ENCODE measurements around the gene LAMB1. TPM values are rescaled to one million over a fixed set of nuclear protein-coding genes. Genes with fewer than 3 reads are reported as not detected.

The LAMB1 gene
- total RNA-seq, 2 experiments from 2014 or later, result not detected

- Mint-ChIP-seq H3K9me3 (no peaks in the 10 kb centered on the region), H3K27ac (no peak overlapping the region), H3K4me3 (no peak overlapping the region), H3K27me3 (peaks cover 66% of the 10 kb centered on the region), H3K4me1 (ENCODE audit: low read depth) (no peaks in the 10 kb centered on the region), H3K36me3 (ENCODE audit: low read depth) (no peaks in the 10 kb centered on the region)
- no peak overlapping the region for H3K4me3 ChIP-seq (ENCODE audit: low read length)
- H3K27ac ChIP-seq (ENCODE audit: low read depth in 1 of 2, low read length in 2 of 2), result no peak overlapping the region
- ATAC-seq (ENCODE audit: poor library complexity) (no peak), DNase-seq (no peak)
- no peak for TF ChIP-seq CTCF (IDR thresholded peaks at IDR 0.05)
- peaks cover 2% of the 10 kb centered on the region for H3K4me1 ChIP-seq (ENCODE audit: insufficient read depth, low read length)
- ChIA-PET POLR2A (no interaction called here), CTCF (no interaction called here)
- intact Hi-C loops (cut with DNase I, micrococcal nuclease), result no loop called here
- H3K36me3 ChIP-seq (ENCODE audit: insufficient read depth, low read length), result no peaks in the 10 kb centered on the region
- no peaks in the 10 kb centered on the region for H3K9me3 ChIP-seq (ENCODE audit: control insufficient read depth in 1 of 2, insufficient read depth in 1 of 2, low read length in 2 of 2)
- peaks cover 13 to 17% of the 10 kb centered on the region in 2 experiments for H3K27me3 ChIP-seq (ENCODE audit: control insufficient read depth in 1 of 2, insufficient read depth in 2 of 2, low read length in 2 of 2)
Observed at GRCh38 chr7:107996072-107996882, 6.7 kb downstream of the LAMB1 start.

- ATAC-seq (ENCODE audit: poor library complexity) (no peak), DNase-seq (no peak)
- H3K4me3 ChIP-seq (ENCODE audit: low read length), result no peak overlapping the region
- Mint-ChIP-seq H3K9me3 (no peaks in the 10 kb centered on the region), H3K4me3 (no peak overlapping the region), H3K4me1 (ENCODE audit: low read depth) (no peaks in the 10 kb centered on the region), H3K27ac (no peak overlapping the region), H3K27me3 (peaks cover 60% of the 10 kb centered on the region), H3K36me3 (ENCODE audit: low read depth) (no peaks in the 10 kb centered on the region)
- H3K27ac ChIP-seq (ENCODE audit: low read depth in 1 of 2, low read length in 2 of 2), result no peak overlapping the region
- POLR2A ChIA-PET, result no interaction called here
- H3K36me3 ChIP-seq (ENCODE audit: insufficient read depth, low read length), result no peaks in the 10 kb centered on the region
- intact Hi-C loops (cut with DNase I, micrococcal nuclease), result no loop called here
- CTCF ChIA-PET, result no interaction called here
- no peaks in the 10 kb centered on the region for H3K9me3 ChIP-seq (ENCODE audit: control insufficient read depth in 1 of 2, insufficient read depth in 1 of 2, low read length in 2 of 2)
- peaks cover 9% of the 10 kb centered on the region in 2 experiments for H3K27me3 ChIP-seq (ENCODE audit: control insufficient read depth in 1 of 2, insufficient read depth in 2 of 2, low read length in 2 of 2)
- H3K4me1 ChIP-seq (ENCODE audit: insufficient read depth, low read length), result no peaks in the 10 kb centered on the region
- TF ChIP-seq CTCF (IDR thresholded peaks at IDR 0.05), result no peak
Observed at GRCh38 chr7:107995184-107996071, 7.5 kb downstream of the LAMB1 start.

GRCh38 chr7:107994421-107995030 lies 8.4 kb downstream of the LAMB1 start:
- ATAC-seq (ENCODE audit: poor library complexity), result no peak
- no peaks in the 10 kb centered on the region for H3K9me3 ChIP-seq (ENCODE audit: control insufficient read depth in 1 of 2, insufficient read depth in 1 of 2, low read length in 2 of 2)
- peaks cover 64% of the 10 kb centered on the region for H3K27me3 Mint-ChIP-seq
- H3K4me1 Mint-ChIP-seq (ENCODE audit: low read depth), result no peaks in the 10 kb centered on the region
- no peaks in the 10 kb centered on the region for H3K36me3 Mint-ChIP-seq (ENCODE audit: low read depth)
- DNase-seq, result no peak
- no peaks in the 10 kb centered on the region for H3K36me3 ChIP-seq (ENCODE audit: insufficient read depth, low read length)
- intact Hi-C loops (cut with DNase I, micrococcal nuclease), result no loop called here
- no peak for TF ChIP-seq CTCF (IDR thresholded peaks at IDR 0.05)
- H3K27me3 ChIP-seq (ENCODE audit: control insufficient read depth in 1 of 2, insufficient read depth in 2 of 2, low read length in 2 of 2), result peaks cover 6 to 12% of the 10 kb centered on the region in 2 experiments
- H3K4me3 ChIP-seq (ENCODE audit: low read length), result no peak overlapping the region
- no peaks in the 10 kb centered on the region for H3K9me3 Mint-ChIP-seq
- H3K27ac Mint-ChIP-seq, result no peak overlapping the region
- H3K4me1 ChIP-seq (ENCODE audit: insufficient read depth, low read length), result no peaks in the 10 kb centered on the region
- POLR2A ChIA-PET, result no interaction called here
- CTCF ChIA-PET, result no interaction called here
- H3K27ac ChIP-seq (ENCODE audit: low read depth in 1 of 2, low read length in 2 of 2), result no peak overlapping the region
- no peak overlapping the region for H3K4me3 Mint-ChIP-seq

Data from CD4-positive, alpha-beta T cell (primary cell).